Inflammatory macrophage (primary cell): ENCODE measurements around the gene AIFM1.
A peak's percentile ranks its signal among the peaks of the same experiment; 100 is the strongest.

Source experiments
- DNase-seq, 2 donors: peaks; one replicate each; pipeline ENCODE4 v3.0.0-alpha.2; 2020 to 2022
- total RNA-seq, 18 experiments: gene quantifications; one replicate each; lab custom pipeline; 2026; ENCODE audit warnings: mixed read lengths in 6 of 18, inconsistent platforms in 2 of 18; lab: John Stamatoyannopoulos, UW

The AIFM1 gene
- 21.6 to 78.1 (median 58.3) reads per million in 18 experiments for total RNA-seq

DNA sequence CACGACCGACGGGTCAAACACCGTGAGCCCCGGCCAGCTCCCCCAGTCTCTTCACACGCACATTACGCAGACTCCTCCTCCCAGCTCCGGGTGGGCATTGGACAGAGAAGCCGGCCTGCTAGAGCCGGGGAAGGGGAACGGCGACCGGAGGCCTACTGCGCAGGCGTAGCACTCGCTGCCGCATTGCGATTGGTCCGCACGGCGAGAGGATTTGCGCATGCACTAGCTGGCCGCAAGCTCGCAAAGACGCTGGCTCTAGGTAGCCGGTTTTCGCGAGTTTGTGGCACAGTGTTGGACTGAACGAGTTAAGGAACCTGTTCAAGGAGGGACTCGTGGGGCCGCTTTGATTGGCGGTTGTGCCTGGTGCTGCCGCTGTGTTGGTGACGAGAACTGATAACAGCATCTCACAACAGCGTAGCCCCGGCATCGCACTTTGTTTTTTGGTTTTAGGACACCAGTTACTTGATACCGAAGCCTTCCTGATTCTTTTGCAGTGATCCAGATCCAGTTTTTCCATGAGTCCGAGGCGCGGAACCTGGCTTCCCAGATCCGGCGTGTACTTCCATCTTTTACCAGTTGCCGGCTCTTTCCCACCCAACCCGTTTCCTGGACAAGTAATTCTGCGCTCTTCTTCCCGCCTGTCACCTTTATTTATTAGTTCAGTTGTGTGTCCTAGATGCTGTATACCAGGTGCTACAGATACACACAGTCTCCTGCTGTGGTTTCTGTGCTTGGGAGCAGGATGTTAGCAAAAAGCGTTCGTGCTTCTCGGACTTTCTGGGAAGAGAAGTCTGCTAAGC is at the start of gene AIFM1:
AIFM1 (minus strand) TSS at position 139 of the 800 bp plus-strand sequence. CDS start 185 bp downstream, outside the sequence.
- peak; percentile 88 to 93 for DNase-seq

DNA sequence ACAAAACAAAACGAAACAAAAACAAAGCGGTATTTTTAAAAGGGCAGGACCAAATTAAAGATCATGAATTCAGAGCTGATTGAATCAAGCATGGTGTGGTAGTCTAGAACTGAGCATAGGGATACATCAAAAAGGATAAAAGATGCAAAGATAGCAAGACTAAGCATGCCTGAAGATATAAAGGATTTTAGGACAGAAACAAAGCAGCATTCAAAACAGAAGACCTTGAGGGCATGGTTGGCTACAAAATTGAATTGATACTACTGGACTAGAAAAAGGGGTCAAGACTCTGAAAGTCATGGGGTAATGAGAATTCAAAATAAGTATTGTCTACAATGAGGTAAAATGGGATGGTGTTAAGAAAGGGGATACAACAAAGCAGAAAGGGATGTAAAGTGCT is 47.7 kb upstream of the AIFM1 start:
- no peak for DNase-seq

DNA sequence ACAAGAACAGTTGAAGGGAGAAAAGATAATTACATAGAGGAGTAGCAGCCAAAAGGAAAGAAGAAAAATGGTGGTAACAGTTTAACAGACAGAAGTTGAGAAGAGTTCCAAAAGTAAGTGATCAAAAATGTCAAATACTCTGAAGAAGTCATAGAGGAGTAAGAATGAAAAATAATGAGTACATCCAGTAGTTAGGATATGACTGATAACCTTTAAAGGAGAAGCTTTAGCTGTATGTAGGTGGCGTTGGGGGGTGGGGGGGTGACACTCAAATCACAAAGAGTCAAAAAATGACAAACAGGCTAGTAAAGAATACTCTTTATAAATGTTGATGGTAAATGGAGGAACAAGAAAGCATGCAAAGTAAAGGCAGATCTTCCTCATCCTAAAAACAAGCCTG is 46.7 kb upstream of the AIFM1 start:
- DNase-seq = no peak

DNA sequence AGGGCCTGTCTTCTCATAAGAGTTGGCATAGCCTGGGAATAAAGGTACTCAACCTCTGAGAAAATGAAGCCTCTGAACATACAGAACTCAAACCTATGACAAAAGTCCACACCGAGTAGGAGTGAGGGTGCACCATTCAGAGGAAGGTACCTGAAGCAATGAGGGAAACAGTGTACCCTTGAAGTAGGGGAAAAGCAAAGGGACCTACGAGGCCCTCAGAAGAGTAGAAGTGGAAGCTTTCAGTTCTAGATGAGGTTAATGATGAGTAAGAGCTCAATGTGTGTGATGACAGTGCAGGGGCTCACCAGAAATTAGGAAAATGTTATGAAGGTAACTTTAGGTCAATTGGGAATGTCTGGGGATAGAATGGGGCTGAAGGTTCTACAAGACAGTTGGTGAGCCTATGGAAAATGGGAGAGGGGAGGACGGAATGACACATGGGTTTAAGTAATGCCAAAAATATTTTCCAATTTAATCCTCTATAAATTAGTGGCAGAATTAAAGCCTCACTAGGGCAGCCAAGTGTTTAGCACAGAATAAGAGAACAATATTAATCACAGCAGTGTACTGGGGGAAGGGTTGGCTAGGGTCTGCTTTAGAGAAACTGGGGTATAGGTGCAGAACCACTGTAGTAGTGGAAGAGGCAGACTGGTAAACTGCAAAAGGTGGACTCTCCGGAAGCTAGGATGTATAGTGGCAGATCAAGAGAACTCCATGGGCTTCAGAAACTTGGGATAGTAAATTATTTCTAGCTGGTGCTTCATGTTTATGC is 46.0 kb upstream of the AIFM1 start:
- DNase-seq = no peak

DNA sequence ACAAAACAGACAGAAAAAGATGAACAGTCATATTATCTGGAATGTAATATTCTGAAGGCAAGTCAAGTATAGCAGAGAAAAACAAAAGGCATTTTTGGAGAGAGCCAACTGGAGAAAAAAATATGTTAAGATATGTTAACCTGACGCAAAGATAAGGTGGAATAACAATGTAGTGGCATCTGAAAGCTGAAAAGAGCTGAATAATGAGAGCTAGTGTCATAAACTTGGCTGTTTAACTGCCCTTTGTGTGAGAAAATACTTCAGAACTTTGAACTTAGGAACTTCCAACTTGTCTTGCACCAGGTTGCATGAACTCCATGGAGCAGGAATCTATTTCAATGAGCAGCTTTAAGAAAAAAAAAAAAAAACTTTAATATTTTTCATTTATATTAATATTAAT is 39.0 kb upstream of the AIFM1 start:
- no peak for DNase-seq

DNA sequence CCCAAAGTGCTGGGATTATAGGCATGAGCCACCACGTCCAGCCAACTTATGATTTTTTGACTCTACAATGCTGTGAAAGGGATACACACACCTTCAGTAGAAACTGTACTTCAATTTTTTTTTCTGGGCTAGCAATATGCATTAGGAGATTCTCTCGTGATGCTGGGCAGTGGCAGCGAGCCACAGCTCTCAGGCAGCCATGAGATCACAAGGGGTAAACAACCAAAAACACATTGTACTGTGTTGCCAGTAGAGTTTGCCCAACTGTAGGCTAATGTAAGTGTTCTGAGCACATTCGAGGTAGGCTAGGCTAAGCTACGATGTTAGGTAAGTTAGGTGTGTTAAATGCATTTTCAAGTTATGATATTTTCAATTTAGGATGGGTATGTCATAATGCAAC is 31.8 kb upstream of the AIFM1 start:
- no peak for DNase-seq

DNA sequence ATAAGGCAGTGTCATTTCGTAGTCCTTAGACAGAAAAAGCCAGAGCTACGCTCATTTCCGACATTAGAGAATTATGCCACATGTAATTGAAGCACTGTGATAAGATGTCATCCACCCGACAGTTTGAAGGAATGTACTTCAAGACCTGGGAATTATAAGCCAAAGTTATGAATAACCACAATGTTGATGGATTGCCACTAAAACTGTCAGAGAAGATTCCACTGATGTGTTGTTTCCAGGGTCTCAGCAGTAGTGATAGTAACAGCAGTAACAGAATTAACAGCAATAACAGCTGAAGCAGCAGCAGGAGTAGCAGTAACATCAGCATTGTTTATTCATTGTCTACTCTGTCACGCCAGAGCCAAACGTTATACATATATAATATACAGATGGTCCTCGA is 30.8 kb upstream of the AIFM1 start:
- no peak for DNase-seq

DNA sequence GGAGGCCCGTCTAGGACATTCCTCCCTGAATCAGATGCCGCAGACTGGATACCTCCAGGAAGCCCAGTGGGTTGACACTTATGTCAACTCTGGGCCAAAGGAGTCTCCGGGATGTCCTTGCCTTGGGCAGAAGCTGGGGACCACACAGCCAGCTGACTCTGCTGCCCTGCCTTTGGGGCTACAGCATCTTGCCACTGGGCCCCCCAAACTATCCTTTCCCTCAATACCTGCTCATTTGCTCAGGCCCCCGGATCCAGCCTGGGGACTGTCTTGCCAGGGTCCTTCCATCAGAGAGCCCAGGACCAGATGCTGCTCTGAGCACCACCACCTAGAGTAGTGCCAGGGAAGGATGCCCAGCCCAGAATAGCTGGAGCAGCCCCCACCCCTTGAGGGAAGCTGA is 25.2 kb upstream of the AIFM1 start:
- DNase-seq = no peak

DNA sequence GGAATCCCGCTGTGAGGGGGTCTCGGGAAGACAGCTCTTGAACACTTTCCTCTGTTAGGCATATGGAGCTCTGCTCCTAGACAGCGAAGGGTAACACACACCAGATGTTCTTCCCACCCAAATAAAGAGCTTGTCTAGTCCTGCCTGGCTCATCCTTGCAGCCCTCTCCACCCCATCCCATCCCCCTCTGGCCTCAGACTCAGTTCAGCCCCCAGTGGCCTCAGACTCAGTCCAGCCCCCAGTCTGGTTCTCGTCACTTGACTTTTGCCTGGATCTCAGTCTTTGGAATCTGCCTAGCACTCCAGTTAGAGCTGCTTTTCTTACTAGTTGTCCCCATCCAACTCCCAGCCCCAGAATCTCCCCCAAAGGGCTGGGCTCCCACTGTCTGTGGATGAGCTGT is 21.0 kb upstream of the AIFM1 start:
- no peak for DNase-seq

DNA sequence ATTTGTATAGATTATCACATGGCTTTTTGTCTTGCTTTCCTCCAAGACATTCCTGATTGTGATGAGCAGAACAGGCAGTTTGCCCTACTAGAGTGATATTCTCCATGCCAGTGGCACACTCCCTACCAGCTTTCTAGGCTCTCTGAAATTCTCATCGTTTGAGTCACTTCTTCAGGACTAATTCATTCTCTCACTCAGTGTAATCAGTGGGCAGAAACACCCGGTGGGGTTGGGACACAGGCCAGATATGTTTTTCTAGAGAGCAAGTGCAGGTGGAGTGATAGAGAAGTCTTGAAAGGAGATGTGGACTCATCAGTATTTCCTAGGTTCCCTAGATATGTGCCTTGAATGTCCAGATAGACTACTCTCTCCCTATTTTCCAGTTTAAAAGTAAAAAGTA is 19.2 kb upstream of the AIFM1 start:
- DNase-seq = no peak

DNA sequence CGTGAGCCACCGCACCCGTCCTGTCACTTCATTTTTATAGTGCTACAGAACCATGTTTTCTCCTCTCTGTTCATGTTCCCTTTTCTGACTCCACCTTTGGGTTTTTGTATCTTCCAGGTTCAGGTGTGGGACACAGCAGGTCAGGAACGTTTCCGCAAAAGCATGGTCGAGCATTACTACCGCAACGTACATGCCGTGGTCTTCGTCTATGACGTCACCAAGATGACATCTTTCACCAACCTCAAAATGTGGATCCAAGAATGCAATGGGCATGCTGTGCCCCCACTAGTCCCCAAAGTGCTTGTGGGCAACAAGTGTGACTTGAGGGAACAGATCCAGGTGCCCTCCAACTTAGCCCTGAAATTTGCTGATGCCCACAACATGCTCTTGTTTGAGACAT is 18.5 kb upstream of the AIFM1 start:
- DNase-seq = no peak

DNA sequence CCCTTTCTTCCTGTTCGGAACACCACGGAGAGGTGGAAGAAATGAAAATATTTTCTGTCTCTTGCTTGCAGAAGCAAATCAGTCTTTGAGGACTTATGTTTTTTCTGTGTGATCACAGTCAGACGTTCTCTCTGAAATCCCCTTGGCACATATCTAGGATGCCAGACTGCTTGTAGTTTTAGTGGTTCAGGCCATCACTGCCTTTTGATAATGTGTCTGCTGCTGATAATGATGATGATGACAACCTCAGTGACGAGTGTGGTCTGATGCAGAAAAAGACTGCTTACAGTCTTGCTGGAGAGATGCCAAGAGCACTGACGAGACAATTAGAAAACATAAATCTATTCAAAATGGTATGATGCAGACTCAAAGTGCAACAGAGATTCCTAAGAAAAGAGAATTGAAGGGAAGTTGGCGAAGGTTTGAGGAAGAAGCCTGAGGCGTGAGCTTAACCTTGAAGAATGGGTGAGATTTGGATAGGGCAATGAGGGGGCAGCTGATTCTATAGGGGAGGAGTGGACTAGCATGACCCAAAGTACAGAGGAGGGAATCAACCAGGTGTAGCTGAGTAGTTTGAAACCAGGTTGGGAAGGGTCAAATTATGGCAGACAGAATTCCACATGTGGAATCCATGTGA is 14.1 kb upstream of the AIFM1 start:
- no peak for DNase-seq

DNA sequence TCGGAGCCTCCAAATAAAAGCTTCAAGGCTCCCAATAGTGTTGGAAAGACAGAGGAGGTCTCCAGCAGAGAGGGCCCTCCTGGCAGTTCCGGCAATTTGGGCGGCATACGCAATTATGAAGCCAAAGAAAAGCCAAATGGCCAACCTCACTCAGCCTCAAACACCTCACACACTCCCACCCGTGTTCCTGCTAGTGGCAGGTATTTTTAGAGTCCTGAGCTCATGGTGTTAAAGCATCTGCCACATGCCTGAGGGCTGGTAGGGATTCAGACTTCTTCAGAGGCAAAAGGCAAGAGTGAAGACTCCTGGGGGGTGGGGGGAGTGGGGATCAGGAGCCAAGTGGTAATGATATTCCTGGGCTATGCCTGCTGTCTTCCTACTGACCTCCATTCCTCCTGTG is 13.5 kb upstream of the AIFM1 start:
- DNase-seq = no peak

DNA sequence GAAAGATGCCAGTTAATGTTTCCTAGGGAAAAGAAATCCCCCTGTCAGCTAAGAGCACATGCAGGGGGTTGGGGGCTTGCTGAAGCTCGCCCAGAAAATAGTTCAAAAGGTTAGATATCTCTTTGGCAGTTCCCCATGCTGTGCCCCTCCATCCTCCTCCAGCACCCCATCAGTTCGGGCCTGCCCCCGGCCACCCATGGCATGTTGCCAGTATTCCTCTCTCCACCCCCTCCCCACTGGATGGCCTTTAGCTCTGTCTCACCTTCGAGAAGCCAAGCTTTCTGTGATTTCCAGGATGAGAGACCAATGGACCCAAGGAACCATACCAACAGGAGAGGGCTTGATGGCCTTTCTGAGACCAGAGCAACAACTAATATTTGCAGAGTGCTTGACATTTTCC is 11.3 kb upstream of the AIFM1 start:
- DNase-seq = no peak

DNA sequence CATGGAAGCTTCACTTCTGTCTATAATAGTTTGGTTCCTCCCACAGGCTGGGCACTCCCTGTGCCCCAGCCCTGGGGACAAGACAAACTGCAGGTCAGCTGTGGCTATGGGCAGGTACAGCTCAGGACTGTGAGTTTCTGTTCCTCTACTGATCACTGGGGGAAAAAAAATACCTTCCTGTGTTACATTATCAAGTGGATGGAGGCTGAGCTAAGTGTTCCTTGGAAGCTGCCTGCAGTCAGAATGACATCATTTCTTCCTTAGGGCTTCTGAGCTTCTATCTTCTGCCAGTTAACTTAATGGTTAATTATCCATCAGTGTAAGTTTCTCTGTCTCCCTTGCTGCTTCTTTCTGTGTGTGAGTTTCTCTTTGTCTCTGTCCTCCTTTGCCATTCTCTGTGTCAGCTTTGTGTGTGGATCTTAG is 10.7 kb upstream of the AIFM1 start:
- DNase-seq = no peak

DNA sequence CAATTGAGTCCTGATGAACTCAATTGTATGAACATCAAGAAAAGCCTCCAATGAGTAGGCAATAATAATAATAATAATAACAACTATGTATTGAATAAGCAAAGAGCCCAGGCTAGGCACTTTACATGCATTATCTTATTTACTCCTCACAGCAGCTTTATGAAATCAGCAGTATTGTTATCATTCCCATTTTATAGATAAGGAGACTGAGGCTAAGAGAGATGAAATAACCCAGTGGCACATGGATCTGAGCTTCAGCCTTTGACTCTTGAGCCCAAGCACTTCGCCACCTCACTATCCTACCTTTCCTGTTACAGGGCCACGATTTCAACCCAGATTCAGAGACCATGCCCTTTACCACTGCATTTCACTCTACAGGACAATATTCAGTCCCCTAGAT is 9.3 kb upstream of the AIFM1 start:
- DNase-seq = no peak

DNA sequence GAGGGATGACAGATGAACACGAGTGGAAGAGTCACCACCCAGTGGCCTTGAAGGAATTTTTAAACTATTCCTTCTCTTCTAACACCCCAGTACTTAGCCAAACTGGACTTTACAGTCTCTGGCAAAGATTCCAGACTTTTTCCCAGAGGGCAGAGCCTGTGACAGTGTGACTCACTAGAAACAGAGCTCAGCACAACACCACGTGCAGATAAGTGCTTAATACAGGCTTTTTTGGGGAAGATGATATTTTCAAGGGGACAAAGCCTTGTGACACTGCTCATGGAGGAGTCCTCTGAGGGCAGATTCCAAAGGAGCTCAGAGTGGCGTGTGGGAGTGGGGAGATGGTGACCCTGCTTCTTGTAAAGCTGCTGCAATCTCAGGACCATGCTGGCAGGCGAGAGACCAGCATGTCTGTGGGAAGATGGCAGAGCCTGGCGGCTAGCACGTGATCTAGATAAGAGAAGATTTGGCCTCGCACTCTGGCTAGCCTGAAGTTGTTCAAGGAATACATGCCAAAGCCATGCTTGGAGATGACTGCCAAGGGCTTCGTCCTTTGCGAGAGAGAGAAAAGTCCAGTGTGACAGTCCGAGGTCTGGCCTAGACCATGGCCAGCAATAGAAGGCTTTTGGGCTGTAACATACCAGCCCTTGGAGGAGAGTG is 8.5 kb upstream of the AIFM1 start:
- peak; percentile 54 to 79 for DNase-seq

DNA sequence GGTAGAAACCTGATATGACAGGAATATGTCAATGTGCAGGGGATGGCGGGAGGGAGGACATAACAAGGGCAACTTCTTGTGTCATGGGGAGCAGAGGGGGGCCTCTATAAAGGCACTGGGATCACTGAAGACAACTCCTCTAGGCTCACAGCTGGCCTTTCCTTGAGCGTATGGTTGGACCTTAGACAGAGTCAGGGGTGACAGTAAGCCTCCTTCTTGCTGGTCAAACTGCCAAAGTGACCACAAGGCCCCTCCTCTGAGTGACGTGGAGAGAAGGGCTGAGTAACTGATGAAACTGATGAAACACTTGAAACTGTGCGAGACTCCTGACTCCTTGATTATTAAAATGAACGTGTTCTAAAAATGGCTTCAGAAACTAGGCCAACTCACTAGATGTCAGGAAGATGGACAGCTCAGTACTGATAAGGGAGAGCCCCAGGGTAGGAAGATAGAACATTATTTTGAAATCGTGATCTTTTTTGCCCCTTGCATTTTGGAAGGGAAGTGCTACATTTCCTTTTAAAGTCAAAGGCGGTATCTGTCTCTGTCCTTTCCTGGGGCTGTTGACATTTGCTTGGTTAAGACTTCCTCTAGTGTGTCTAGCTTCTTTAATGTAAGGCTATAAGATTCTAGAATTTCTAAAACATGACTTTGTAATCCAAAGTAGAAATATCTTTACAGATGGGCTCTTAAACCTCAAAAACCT is 7.7 kb upstream of the AIFM1 start:
- peak; percentile 66 to 68 for DNase-seq

DNA sequence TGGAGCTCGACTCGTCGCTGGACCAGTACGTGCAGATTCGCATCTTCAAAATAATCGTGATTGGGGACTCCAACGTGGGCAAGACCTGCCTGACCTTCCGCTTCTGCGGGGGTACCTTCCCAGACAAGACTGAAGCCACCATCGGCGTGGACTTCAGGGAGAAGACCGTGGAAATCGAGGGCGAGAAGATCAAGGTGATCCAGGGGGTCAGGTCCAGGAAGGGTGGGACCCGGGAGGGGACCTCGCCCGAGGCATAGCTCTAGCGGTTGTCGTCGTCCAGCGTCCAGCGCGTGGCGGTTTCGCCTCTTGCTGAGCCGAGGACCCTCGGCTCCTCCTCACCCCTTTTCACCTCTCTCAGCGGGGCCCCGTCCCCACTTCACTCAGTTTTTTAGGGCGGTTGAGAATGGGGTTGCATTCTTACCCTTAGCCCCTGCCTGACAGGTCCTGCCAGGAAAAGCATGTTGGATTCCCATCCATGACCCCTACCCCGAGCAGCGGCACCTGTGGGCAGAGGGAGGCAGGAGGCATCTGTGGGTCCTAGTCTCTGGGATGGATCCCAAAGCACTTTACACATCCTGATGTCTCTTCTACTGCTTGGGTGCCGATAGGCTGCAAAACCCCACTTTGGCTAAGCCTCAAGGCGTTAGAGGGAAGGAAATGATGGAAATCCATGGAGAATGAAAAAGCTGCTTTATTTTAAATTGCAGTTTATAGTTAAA is 6.6 kb upstream of the AIFM1 start:
- DNase-seq = no peak

DNA sequence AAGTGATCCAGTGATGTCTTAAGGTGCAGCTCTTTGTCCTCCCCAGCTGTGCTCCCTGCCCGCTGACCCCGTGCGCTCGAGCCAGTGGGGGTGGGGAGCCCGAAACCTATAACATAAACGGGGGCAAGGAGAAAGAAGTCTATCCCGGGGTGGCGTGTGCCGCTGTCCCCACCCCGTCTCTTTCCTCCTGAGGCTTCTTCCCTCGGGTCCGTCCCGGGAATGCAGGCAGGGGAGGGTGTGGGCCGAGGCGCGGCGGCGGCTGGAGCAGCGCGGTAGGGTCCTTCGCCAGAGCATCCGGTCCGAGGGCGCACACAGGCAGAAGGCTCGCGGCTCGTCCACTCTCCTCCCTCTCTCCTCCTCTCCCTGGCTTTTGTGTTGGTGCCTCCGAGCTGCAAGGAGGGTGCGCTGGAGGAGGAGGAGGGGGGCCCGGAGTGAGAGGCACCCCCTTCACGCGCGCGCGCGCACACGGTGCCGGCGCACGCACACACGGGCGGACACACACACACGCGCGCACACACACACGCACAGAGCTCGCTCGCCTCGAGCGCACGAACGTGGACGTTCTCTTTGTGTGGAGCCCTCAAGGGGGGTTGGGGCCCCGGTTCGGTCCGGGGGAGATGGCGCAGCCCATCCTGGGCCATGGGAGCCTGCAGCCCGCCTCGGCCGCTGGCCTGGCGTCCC is 5.9 kb upstream of the AIFM1 start, which contains the start of gene RAB33A:
RAB33A (plus strand) TSS at position 517 of the 681 bp plus-strand sequence; CDS start at position 618, 101 bp downstream.
- no peak for DNase-seq
